ENCODE measurements around the gene C14orf39.

GRCh38 chr14:60506462-60506984 lies 20.7 kb upstream of the C14orf39 start:
- TF ChIP-seq ZNF274 (IDR thresholded peaks at IDR 0.05; ENCODE audit: low read depth, low read length) (no peak), YY1 (IDR thresholded peaks at IDR 0.05; ENCODE audit: insufficient read depth, insufficient read length) (no peak), SUZ12 (IDR thresholded peaks at IDR 0.05; ENCODE audit: extremely low read depth, insufficient read depth, insufficient read length) (no peak)

All from NT2/D1 (cell line).